GM19372 (cell line): Measurements from ENCODE around the gene KIAA1191.
A peak's percentile ranks its signal among the peaks of the same experiment; 100 is the strongest.
"Not testable (repeated sequence)": the region's sequence is repeated elsewhere in the genome, so short reads cannot be mapped to it uniquely, and the experiment has no call there.

Experiments used
- ATAC-seq: cut with Tn5 transposase; IDR thresholded peaks from one replicate; pipeline ENCODE4 v1.9.1; 2021; ENCODE audit warnings: mild to moderate bottlenecking, low read depth, moderate library complexity; ENCODE audit not compliant: unreplicated experiment

KIAA1191 gene

GRCh38 chr5:176361437-176362232 lies at the start of gene KIAA1191:
Gene KIAA1191 (minus strand): TSS chr5:176361764. CDS start chr5:176359508, 2,256 bp downstream.
- ATAC-seq: peak; percentile 83

GRCh38 chr5:176410486-176411180 lies 49.1 kb upstream of the KIAA1191 start:
- no peak for ATAC-seq

GRCh38 chr5:176409765-176410164 lies 48.2 kb upstream of the KIAA1191 start:
- ATAC-seq: no peak

- no peak for ATAC-seq
Observed at GRCh38 chr5:176408590-176408989, 47.0 kb upstream of the KIAA1191 start.

- ATAC-seq: not testable (repeated sequence)
Observed at GRCh38 chr5:176408252-176408573, 46.6 kb upstream of the KIAA1191 start.

GRCh38 chr5:176407456-176408251 lies 46.1 kb upstream of the KIAA1191 start:
- no peak for ATAC-seq

- no peak for ATAC-seq
Observed at GRCh38 chr5:176406436-176407052, 45.0 kb upstream of the KIAA1191 start.

- no peak for ATAC-seq
Observed at GRCh38 chr5:176405656-176406435, 44.3 kb upstream of the KIAA1191 start.

GRCh38 chr5:176401281-176402205 lies 40.0 kb upstream of the KIAA1191 start:
- no peak for ATAC-seq

GRCh38 chr5:176400382-176401156 lies 39.0 kb upstream of the KIAA1191 start:
- ATAC-seq: no peak

GRCh38 chr5:176397736-176398420 lies 36.3 kb upstream of the KIAA1191 start:
- ATAC-seq: no peak

GRCh38 chr5:176396330-176396729 lies 34.8 kb upstream of the KIAA1191 start:
- ATAC-seq: no peak

GRCh38 chr5:176394881-176395675 lies 33.5 kb upstream of the KIAA1191 start:
- no peak for ATAC-seq

GRCh38 chr5:176394096-176394495 lies 32.5 kb upstream of the KIAA1191 start:
- no peak for ATAC-seq

GRCh38 chr5:176392526-176392925 lies 31.0 kb upstream of the KIAA1191 start:
- ATAC-seq: no peak

GRCh38 chr5:176391999-176392398 lies 30.4 kb upstream of the KIAA1191 start:
- no peak for ATAC-seq

GRCh38 chr5:176391479-176391878 lies 29.9 kb upstream of the KIAA1191 start:
- ATAC-seq: no peak
